Panc1 (cell line): Measurements from ENCODE around the gene DLGAP1. TPM values are rescaled to one million over a fixed set of nuclear protein-coding genes. Genes with fewer than 3 reads are reported as not detected.

Source experiments
- ATAC-seq: fragments of 200-7000 bp; cut with Tn5 transposase; 2 replicates; pipeline ENCODE4 v1.9.1; 2020; ENCODE audit warnings: mild to moderate bottlenecking, moderate library complexity
- BruUV-seq: library from RNA; stranded (reverse); fragments of 400-500 nt; replicated peaks from 2 replicates; lab custom pipeline; 2021; lab: Mats Ljungman, UMichigan
- CTCF ChIA-PET: fragments of 300-600 bp; sonication (Branson Sonifier 250); formaldehyde crosslinking; loops from one replicate; lab custom pipeline; 2022; ENCODE audit warnings: antibody characterized with exemption; lab: Charles Lee
- POLR2A ChIA-PET: fragments of 300-600 bp; sonication (Branson Sonifier 250); formaldehyde crosslinking; loops from one replicate; lab custom pipeline; 2022; ENCODE audit warnings: antibody characterized with exemption; lab: Charles Lee
- DNase-seq: peaks from one replicate; pipeline ENCODE4 v3.0.0-alpha.2; 2010; ENCODE audit warnings: low read depth, low spot score
- H3K27ac ChIP-seq: 2 replicates; pipeline ENCODE4 v1.5.1; 2011; ENCODE audit warnings: mild to moderate bottlenecking, low read length, inconsistent platforms
- H3K27me3 ChIP-seq: fragments of 200-500 bp; sonication (Bioruptor generic); 2 replicates; pipeline ENCODE4 v1.6.0; 2014; ENCODE audit warnings: low read length, inconsistent platforms; ENCODE audit not compliant: control insufficient read depth, insufficient read depth
- H3K36me3 ChIP-seq: fragments of 200-500 bp; sonication (Bioruptor generic); 2 replicates; pipeline ENCODE4 v1.5.1; 2014; ENCODE audit warnings: inconsistent platforms, mild to moderate bottlenecking, low read length, moderate library complexity; ENCODE audit not compliant: control insufficient read depth, insufficient read depth
- H3K4me1 ChIP-seq: 2 replicates; pipeline ENCODE4 v1.5.1; 2011; ENCODE audit warnings: inconsistent platforms, mild to moderate bottlenecking, low read length, moderate library complexity; ENCODE audit not compliant: control insufficient read depth, insufficient read depth
- H3K4me3 ChIP-seq, 2 experiments: 2 replicates each; pipeline ENCODE4 v1.5.1; 2011 to 2012; ENCODE audit warnings: low read depth in 2 of 2, low read length in 2 of 2, mild to moderate bottlenecking in 2 of 2, inconsistent platforms in 1 of 2, moderate library complexity in 1 of 2
- H3K9me3 ChIP-seq: fragments of 200-500 bp; sonication (Bioruptor generic); 2 replicates; pipeline ENCODE4 v1.5.1; 2014; ENCODE audit warnings: low read depth, mild to moderate bottlenecking, inconsistent platforms, low read length, moderate library complexity; ENCODE audit not compliant: control insufficient read depth, insufficient read depth
- CTCF ChIP-seq: fragments of 450-650 bp; IDR thresholded peaks from 2 replicates; pipeline ENCODE4 v1.5.1; 2017; ENCODE audit warnings: mild to moderate bottlenecking
- POLR2AphosphoS5 ChIP-seq: IDR thresholded peaks from 2 replicates; pipeline ENCODE4 v1.6.1; 2012; ENCODE audit warnings: mild to moderate bottlenecking, low read depth, low read length, moderate library complexity
- REST ChIP-seq, 2 experiments: IDR thresholded peaks; 2 replicates each; pipeline ENCODE4 v1.6.1; 2011 to 2012; ENCODE audit warnings: low read depth in 2 of 2, control low read depth in 1 of 2, low read length in 1 of 2, mild to moderate bottlenecking in 1 of 2, moderate library complexity in 1 of 2; ENCODE audit not compliant: insufficient read depth in 1 of 2
- SIN3A ChIP-seq: IDR thresholded peaks from 2 replicates; pipeline ENCODE4 v1.6.1; 2012; ENCODE audit warnings: low read depth, mild to moderate bottlenecking, low read length, moderate library complexity, borderline replicate concordance; ENCODE audit not compliant: insufficient read depth
- TCF7L2 ChIP-seq: IDR thresholded peaks from 2 replicates; pipeline ENCODE4 v1.6.1; 2011; ENCODE audit warnings: mild to moderate bottlenecking, low read depth, low read length, inconsistent platforms
- in situ Hi-C: cut with HindIII; loops from 2 replicates; pipeline ENCODE4 v1.10.0; 2016; ENCODE audit warnings: low sequenced_read_pairs, low pct_unique_long_range_greater_than_20kb
- intact Hi-C: fragments of 100-400 bp; cut with micrococcal nuclease; formaldehyde crosslinking; loops from one replicate; pipeline ENCODE4 v1.10.0; 2022; ENCODE audit not compliant: unreplicated experiment
- total RNA-seq: library from RNA; stranded (reverse); gene quantifications from one replicate; pipeline ENCODE4 v1.2.1, GENCODE V29; 2021; ENCODE audit not compliant: unreplicated experiment

The DLGAP1 gene
- total RNA-seq, 1 experiment from 2014 or later = 1.8 TPM

- peaks cover 31% of the 10 kb centered on the region for H3K4me1 ChIP-seq
- ChIA-PET POLR2A (interaction anchor here (0.6 kb wide), 1 partner anchor 75 kb away, joined by 11 read pairs; no protein-coding TSS in a partner anchor), CTCF (interaction anchor here (0.6 kb wide), 1 partner anchor 357 kb away, joined by 3 read pairs; no protein-coding TSS in a partner anchor)
- TF ChIP-seq SIN3A = no peak
- TF ChIP-seq REST (IDR thresholded peaks at IDR 0.05; ENCODE audit: insufficient read depth in 1 of 2, low read depth in 2 of 2, low read length in 1 of 2) = no peak
- no peak for TF ChIP-seq TCF7L2
- TF ChIP-seq CTCF = no peak
- TF ChIP-seq POLR2AphosphoS5 = no peak
- H3K4me3 ChIP-seq = no peak overlapping the region
- no peaks in the 10 kb centered on the region for H3K9me3 ChIP-seq
- H3K27ac ChIP-seq = peak overlapping the region; percentile 100
- H3K36me3 ChIP-seq = no peaks in the 10 kb centered on the region
- ATAC-seq (no peak), DNase-seq (no peak)
- H3K27me3 ChIP-seq = no peaks in the 10 kb centered on the region
- in situ Hi-C loops (no loop called here), intact Hi-C loops (no loop called here)
- BruUV-seq = no TSS peak
Observed at GRCh38 chr18:3645384-3646156, 809.5 kb downstream of the DLGAP1 start.

- Histone ChIP-seq H3K27me3 (no peaks in the 10 kb centered on the region), H3K36me3 (no peaks in the 10 kb centered on the region), H3K9me3 (no peaks in the 10 kb centered on the region), H3K4me3 (no peak overlapping the region), H3K27ac (peak overlapping the region; percentile 73; the same call in 1 of the 2 replicates), H3K4me1 (no peaks in the 10 kb centered on the region)
- in situ Hi-C loops = no loop called here
- intact Hi-C loops = no loop called here
- ChIA-PET POLR2A (no interaction called here), CTCF (no interaction called here)
- no TSS peak for BruUV-seq
- ATAC-seq (no peak), DNase-seq (no peak)
- TF ChIP-seq SIN3A (no peak), REST (IDR thresholded peaks at IDR 0.05; ENCODE audit: insufficient read depth in 1 of 2, low read depth in 2 of 2, low read length in 1 of 2) (no peak), TCF7L2 (no peak), CTCF (no peak), POLR2AphosphoS5 (no peak)
Observed at GRCh38 chr18:3634250-3634939, 820.7 kb downstream of the DLGAP1 start.
